Measurements from ENCODE around the gene ENKUR. TPM values are rescaled to one million over a fixed set of nuclear protein-coding genes. Genes with fewer than 3 reads are reported as not detected.
"Not testable (repeated sequence)": the region's sequence is repeated elsewhere in the genome, so short reads cannot be mapped to it uniquely, and the experiment has no call there.

ENKUR gene
- total RNA-seq, 1 donor = not detected

GRCh38 chr10:24958091-24958720, 57.8 kb downstream of the ENKUR start:
- peak overlapping the region; percentile 67 for H2AFZ ChIP-seq (ENCODE audit: low read length)
- H3K9me3 ChIP-seq (ENCODE audit: low read depth, low read length) = no peaks in the 10 kb centered on the region
- H3K36me3 ChIP-seq (ENCODE audit: insufficient read depth, low read length) = no peaks in the 10 kb centered on the region
- H3K27ac ChIP-seq (ENCODE audit: low read depth, low read length) = peak overlapping the region; percentile 95
- no peaks in the 10 kb centered on the region for H3K79me2 ChIP-seq (ENCODE audit: insufficient read depth, low read length)
- peak overlapping the region; percentile 28 for H3K4me3 ChIP-seq (ENCODE audit: insufficient read depth, low read length)
- H3K4me1 ChIP-seq (ENCODE audit: insufficient read depth, low read length) = peaks cover 31% of the 10 kb centered on the region
- DNase-seq (ENCODE audit: insufficient read length, low spot score, missing footprints) = no peak
- no peaks in the 10 kb centered on the region for H4K20me1 ChIP-seq (ENCODE audit: insufficient read depth, low read length)
- peak overlapping the region; percentile 65 for H3K4me2 ChIP-seq (ENCODE audit: insufficient read depth, low read length)
- H3K27me3 ChIP-seq (ENCODE audit: insufficient read depth, low read length) = no peaks in the 10 kb centered on the region
- TF ChIP-seq CTCF (IDR thresholded peaks at IDR 0.05; ENCODE audit: extremely low read depth, low read depth, low read length) = no peak

- H3K9me3 ChIP-seq (ENCODE audit: low read depth, low read length); DNase-seq (ENCODE audit: insufficient read length, low spot score, missing footprints); H4K20me1 ChIP-seq (ENCODE audit: insufficient read depth, low read length); H3K36me3 ChIP-seq (ENCODE audit: insufficient read depth, low read length); H3K4me3 ChIP-seq (ENCODE audit: insufficient read depth, low read length); H3K27me3 ChIP-seq (ENCODE audit: insufficient read depth, low read length); H2AFZ ChIP-seq (ENCODE audit: low read length); H3K79me2 ChIP-seq (ENCODE audit: insufficient read depth, low read length): not testable (repeated sequence)
- H3K27ac ChIP-seq (ENCODE audit: low read depth, low read length) = peak overlapping the region; percentile 95
- peaks cover 33% of the 10 kb centered on the region for H3K4me1 ChIP-seq (ENCODE audit: insufficient read depth, low read length)
- H3K4me2 ChIP-seq (ENCODE audit: insufficient read depth, low read length) = peak overlapping the region; percentile 65
Observed at GRCh38 chr10:24957624-24958051, 58.3 kb downstream of the ENKUR start.

- DNase-seq (ENCODE audit: insufficient read length, low spot score, missing footprints) = no peak
- H3K4me3 ChIP-seq (ENCODE audit: insufficient read depth, low read length) = no peak overlapping the region
- no peaks in the 10 kb centered on the region for H3K9me3 ChIP-seq (ENCODE audit: low read depth, low read length)
- peak overlapping the region; percentile 79 for H3K27ac ChIP-seq (ENCODE audit: low read depth, low read length)
- no peaks in the 10 kb centered on the region for H3K27me3 ChIP-seq (ENCODE audit: insufficient read depth, low read length)
- H3K36me3 ChIP-seq (ENCODE audit: insufficient read depth, low read length) = no peaks in the 10 kb centered on the region
- H3K4me2 ChIP-seq (ENCODE audit: insufficient read depth, low read length) = peak overlapping the region; percentile 89
- no peak for TF ChIP-seq CTCF (IDR thresholded peaks at IDR 0.05; ENCODE audit: extremely low read depth, low read depth, low read length)
- peaks cover 36% of the 10 kb centered on the region for H3K4me1 ChIP-seq (ENCODE audit: insufficient read depth, low read length)
- H4K20me1 ChIP-seq (ENCODE audit: insufficient read depth, low read length) = no peaks in the 10 kb centered on the region
- no peaks in the 10 kb centered on the region for H3K79me2 ChIP-seq (ENCODE audit: insufficient read depth, low read length)
- peak overlapping the region; percentile 64 for H2AFZ ChIP-seq (ENCODE audit: low read length)
Observed at GRCh38 chr10:24953675-24954074, 62.3 kb downstream of the ENKUR start.

GRCh38 chr10:24952707-24953645, 63.0 kb downstream of the ENKUR start:
- H3K9me3 ChIP-seq (ENCODE audit: low read depth, low read length) = no peaks in the 10 kb centered on the region
- DNase-seq (ENCODE audit: insufficient read length, low spot score, missing footprints) = peak; percentile 91
- H3K4me2 ChIP-seq (ENCODE audit: insufficient read depth, low read length) = peak overlapping the region; percentile 89
- no peaks in the 10 kb centered on the region for H3K27me3 ChIP-seq (ENCODE audit: insufficient read depth, low read length)
- H2AFZ ChIP-seq (ENCODE audit: low read length) = peak overlapping the region; percentile 64
- peaks cover 31% of the 10 kb centered on the region for H3K4me1 ChIP-seq (ENCODE audit: insufficient read depth, low read length)
- H3K79me2 ChIP-seq (ENCODE audit: insufficient read depth, low read length) = no peaks in the 10 kb centered on the region
- no peak for TF ChIP-seq CTCF (IDR thresholded peaks at IDR 0.05; ENCODE audit: extremely low read depth, low read depth, low read length)
- H3K27ac ChIP-seq (ENCODE audit: low read depth, low read length) = peak overlapping the region; percentile 79
- no peaks in the 10 kb centered on the region for H3K36me3 ChIP-seq (ENCODE audit: insufficient read depth, low read length)
- H3K4me3 ChIP-seq (ENCODE audit: insufficient read depth, low read length) = peak overlapping the region; percentile 78
- no peaks in the 10 kb centered on the region for H4K20me1 ChIP-seq (ENCODE audit: insufficient read depth, low read length)
